Common myeloid progenitor, CD34-positive (primary cell): ENCODE results near the gene TBC1D24.
"Not testable (repeated sequence)": the region's sequence is repeated elsewhere in the genome, so short reads cannot be mapped to it uniquely, and the experiment has no call there.

Experiments
- CTCF ChIA-PET: fragments of 350-600 bp; sonication (Branson Sonifier 250); formaldehyde crosslinking; loops from one replicate; lab custom pipeline; 2021; ENCODE audit warnings: antibody characterized with exemption; lab: Charles Lee
- POLR2A ChIA-PET: fragments of 350-600 bp; sonication (Branson Sonifier 250); formaldehyde crosslinking; loops from one replicate; lab custom pipeline; 2021; ENCODE audit warnings: antibody characterized with exemption; lab: Charles Lee
- DNase-seq, 3 donors: peaks; one replicate each; pipeline versions ENCODE4 v3.0.0 to v3.0.0-alpha.2; 2013
- H3K27ac ChIP-seq, 2 experiments: 1 replicate in 1 of 2; 2 replicates in 1 of 2; pipeline ENCODE4 v1.7.0; 2013; ENCODE audit warnings: inconsistent platforms in 2 of 2, low read length in 2 of 2, mild to moderate bottlenecking in 2 of 2, low read depth in 1 of 2, moderate library complexity in 1 of 2; ENCODE audit not compliant: severe bottlenecking in 2 of 2, insufficient read depth in 1 of 2, poor library complexity in 1 of 2
- H3K27me3 ChIP-seq, 5 experiments: replicated peaks in 2 of 5; 1 replicate in 3 of 5; 2 replicates in 2 of 5; pipeline versions ENCODE4 v1.6.1 to v1.7.0; 2013; ENCODE audit warnings: low read length in 4 of 5, mild to moderate bottlenecking in 2 of 5, moderate library complexity in 2 of 5, inconsistent platforms in 1 of 5; ENCODE audit not compliant: insufficient read depth in 5 of 5, control insufficient read depth in 4 of 5
- H3K36me3 ChIP-seq, 4 experiments: 1 replicate in 2 of 4; 2 replicates in 2 of 4; pipeline versions ENCODE4 v1.6.1 to v1.7.0; 2013; ENCODE audit warnings: low read length in 3 of 4, control low read depth in 1 of 4, mild to moderate bottlenecking in 1 of 4; ENCODE audit not compliant: control insufficient read depth in 4 of 4, insufficient read depth in 4 of 4
- H3K4me1 ChIP-seq, 4 experiments: 1 replicate in 3 of 4; 2 replicates in 1 of 4; pipeline versions ENCODE4 v1.6.1 to v1.7.1; 2013; ENCODE audit warnings: low read length in 3 of 4, mild to moderate bottlenecking in 3 of 4, control low read depth in 1 of 4, inconsistent platforms in 1 of 4, moderate library complexity in 1 of 4; ENCODE audit not compliant: control insufficient read depth in 4 of 4, insufficient read depth in 4 of 4; ENCODE audit errors: control extremely low read depth in 1 of 4
- H3K4me3 ChIP-seq, 7 experiments: 1 replicate in 4 of 7; 2 replicates in 3 of 7; pipeline versions ENCODE4 v1.5.1 to v1.7.0; 2013; ENCODE audit warnings: mild to moderate bottlenecking in 7 of 7, low read length in 6 of 7, moderate library complexity in 6 of 7, inconsistent platforms in 2 of 7, low read depth in 2 of 7, control low read depth in 1 of 7; ENCODE audit not compliant: insufficient read depth in 4 of 7, control insufficient read depth in 1 of 7; ENCODE audit errors: extremely low read depth in 1 of 7
- H3K9me3 ChIP-seq, 5 experiments: 1 replicate in 4 of 5; 2 replicates in 1 of 5; pipeline versions ENCODE4 v1.6.1 to v1.7.1; 2013; ENCODE audit warnings: low read length in 4 of 5, mild to moderate bottlenecking in 2 of 5, inconsistent platforms in 1 of 5, low read depth in 1 of 5, moderate library complexity in 1 of 5; ENCODE audit not compliant: control insufficient read depth in 4 of 5, insufficient read depth in 2 of 5; ENCODE audit errors: control extremely low read depth in 1 of 5
- whole genome bisulfite sequencing: methylation state at CpG from one replicate; pipeline ENCODE4 v1.1.5; 2013; ENCODE audit not compliant: insufficient coverage; 5-methylcytosine and 5-hydroxymethylcytosine counted together

TBC1D24 gene

GRCh38 chr16:2534335-2534734 is 59.4 kb downstream of the TBC1D24 start:
- DNase-seq, H3K4me3 ChIP-seq, H3K36me3 ChIP-seq, H3K27ac ChIP-seq, H3K9me3 ChIP-seq, H3K27me3 ChIP-seq, CTCF ChIA-PET, POLR2A ChIA-PET: not testable (repeated sequence)
- WGBS: 100% methylated on average over 3 of the region's 5 CpGs
- peaks cover 3 to 34% (median 28%) of the 10 kb centered on the region in 4 experiments for H3K4me1 ChIP-seq

GRCh38 chr16:2535625-2536013 is 60.7 kb downstream of the TBC1D24 start:
- Histone ChIP-seq H3K27ac (no peak overlapping the region), H3K36me3 (peaks cover 0 to 2% (median 0%) of the 10 kb centered on the region in 4 experiments), H3K9me3 (no peaks in the 10 kb centered on the region), H3K27me3 (no peaks in the 10 kb centered on the region), H3K4me1 (peaks cover 6 to 46% (median 35%) of the 10 kb centered on the region in 4 experiments), H3K4me3 (no peak overlapping the region)
- CTCF ChIA-PET: no interaction called here
- POLR2A ChIA-PET: no interaction called here
- whole genome bisulfite sequencing: 96% methylated on average over 8 of the region's 9 CpGs
- DNase-seq: no peak

- ChIA-PET POLR2A (interaction anchor here (1.5 kb wide), 1 partner anchor 17 kb away, joined by 4 read pairs; the partner anchor contains the start of gene AMDHD2), CTCF (interaction anchor here (0.8 kb wide), 1 partner anchor 343 kb away, joined by 3 read pairs; no protein-coding TSS in a partner anchor)
- WGBS: under 1% methylated on average over 84 of the region's 126 CpGs
- Histone ChIP-seq H3K36me3 (peaks cover 0 to 2% (median 0%) of the 10 kb centered on the region in 4 experiments), H3K27me3 (no peaks in the 10 kb centered on the region), H3K4me1 (peaks cover 6 to 40% (median 30%) of the 10 kb centered on the region in 4 experiments), H3K27ac (peak within 1 kb of the TSS in 1 of 2 experiments; percentile 66), H3K9me3 (no peaks in the 10 kb centered on the region), H3K4me3 (peak within 1 kb of the TSS; percentile 57 to 87 (median 76))
- DNase-seq: peak; percentile 94 to 97 (median 97)
Observed at GRCh38 chr16:2537451-2538379, 62.8 kb downstream of the TBC1D24 start, which contains the start of gene PDPK1. PDPK1 (plus strand) TSS chr16:2538021; CDS start chr16:2538113, 92 bp downstream.

- H3K27ac ChIP-seq, CTCF ChIA-PET, DNase-seq, H3K36me3 ChIP-seq, POLR2A ChIA-PET, H3K9me3 ChIP-seq, H3K27me3 ChIP-seq, H3K4me3 ChIP-seq: not testable (repeated sequence)
- peaks cover 6 to 38% (median 27%) of the 10 kb centered on the region in 4 experiments for H3K4me1 ChIP-seq
- 92% methylated on average over 21 of the region's 24 CpGs for WGBS
Observed at GRCh38 chr16:2539192-2539844, 64.4 kb downstream of the TBC1D24 start.

GRCh38 chr16:2539845-2540458 is 65.0 kb downstream of the TBC1D24 start:
- CTCF ChIA-PET, H3K4me3 ChIP-seq, H3K36me3 ChIP-seq, H3K27ac ChIP-seq, H3K27me3 ChIP-seq, H3K9me3 ChIP-seq, POLR2A ChIA-PET: not testable (repeated sequence)
- H3K4me1 ChIP-seq: peaks cover 6 to 38% (median 27%) of the 10 kb centered on the region in 4 experiments
- 67% methylated on average over 11 of the region's 14 CpGs for WGBS
- DNase-seq: peak in 1 of 3 donors; percentile 45

- POLR2A ChIA-PET, CTCF ChIA-PET, H3K9me3 ChIP-seq, H3K4me3 ChIP-seq, H3K36me3 ChIP-seq, H3K27me3 ChIP-seq: not testable (repeated sequence)
- peaks cover 6 to 38% (median 27%) of the 10 kb centered on the region in 4 experiments for H3K4me1 ChIP-seq
- no CpG with 5 or more reads among the region's 4 CpGs for WGBS
- DNase-seq: peak; percentile 37 to 83 (median 76)
- peak overlapping the region in 1 of 2 experiments; percentile 43 for H3K27ac ChIP-seq
Observed at GRCh38 chr16:2540912-2541311, 66.0 kb downstream of the TBC1D24 start.
